GM19238 (cell line): Measurements from ENCODE around the gene INTS7.
"Not testable (repeated sequence)": the region's sequence is repeated elsewhere in the genome, so short reads cannot be mapped to it uniquely, and the experiment has no call there.

ENCODE experiments used
- DNase-seq: peaks from one replicate; pipeline ENCODE4 v3.0.0; 2011; ENCODE audit warnings: low spot score; ENCODE audit not compliant: insufficient read length

The INTS7 gene

GRCh38 chr1:212035835-212036605 lies 663 bp upstream of the INTS7 start:
- DNase-seq: no peak

DNA sequence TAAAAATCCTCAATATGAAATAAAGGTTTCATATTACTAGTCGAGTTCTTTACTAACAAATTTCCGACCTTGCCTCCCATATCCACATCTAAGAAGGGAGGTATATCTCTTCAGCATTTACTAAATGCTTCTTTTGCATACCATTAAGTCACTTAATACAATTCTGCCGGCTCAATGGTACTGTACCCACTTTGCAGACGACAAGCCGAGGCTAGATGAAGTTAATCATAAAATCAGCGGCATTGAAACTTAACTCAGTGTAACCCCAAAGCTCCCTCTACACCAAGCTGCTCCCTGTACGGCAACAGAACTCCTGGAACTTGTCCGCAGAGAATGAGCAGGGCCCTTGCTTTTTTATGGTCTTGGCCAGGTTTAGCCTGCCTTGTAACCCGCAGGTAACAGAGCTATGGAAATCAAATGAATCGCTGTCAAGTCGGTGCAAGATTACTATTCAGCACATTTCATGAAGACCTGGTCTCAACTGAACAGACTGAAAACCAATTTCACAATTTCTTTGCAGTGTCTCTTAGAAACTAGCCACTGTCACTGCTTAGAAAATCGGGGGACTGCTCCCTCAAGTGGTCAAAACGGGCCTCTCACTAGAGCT lies 738 bp downstream of the INTS7 start:
- DNase-seq: no peak

- no peak for DNase-seq
Observed at GRCh38 chr1:212030936-212031528, 4.3 kb downstream of the INTS7 start.

- not testable (repeated sequence) for DNase-seq
Observed at GRCh38 chr1:212027727-212028126, 7.6 kb downstream of the INTS7 start.

- DNase-seq: no peak
Observed at GRCh38 chr1:212024469-212025149, 10.7 kb downstream of the INTS7 start.

GRCh38 chr1:212022908-212023307 lies 12.4 kb downstream of the INTS7 start:
- not testable (repeated sequence) for DNase-seq

DNA sequence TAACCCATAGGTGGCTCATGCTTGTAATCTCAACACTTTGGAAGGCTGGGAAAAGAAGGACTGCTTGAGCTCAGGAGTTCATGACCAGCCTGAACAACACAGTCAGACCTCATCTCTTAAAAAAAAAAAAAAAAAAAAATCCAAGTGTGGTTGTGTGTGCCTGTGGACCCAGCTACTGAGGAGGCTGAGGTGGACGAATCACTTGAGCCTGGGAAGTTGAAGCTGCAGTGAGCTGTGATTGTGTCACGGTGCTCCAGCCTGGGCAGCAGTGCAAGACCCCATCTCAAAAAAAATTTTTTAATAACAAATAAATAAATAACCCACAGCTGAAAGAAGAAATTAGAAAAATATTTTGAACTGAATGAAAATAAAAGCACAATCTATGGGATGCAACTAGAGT lies 13.8 kb downstream of the INTS7 start:
- no peak for DNase-seq

- DNase-seq: no peak
Observed at GRCh38 chr1:212020975-212021374, 14.4 kb downstream of the INTS7 start.

GRCh38 chr1:212013672-212014071 lies 21.7 kb downstream of the INTS7 start:
- DNase-seq: no peak

DNA sequence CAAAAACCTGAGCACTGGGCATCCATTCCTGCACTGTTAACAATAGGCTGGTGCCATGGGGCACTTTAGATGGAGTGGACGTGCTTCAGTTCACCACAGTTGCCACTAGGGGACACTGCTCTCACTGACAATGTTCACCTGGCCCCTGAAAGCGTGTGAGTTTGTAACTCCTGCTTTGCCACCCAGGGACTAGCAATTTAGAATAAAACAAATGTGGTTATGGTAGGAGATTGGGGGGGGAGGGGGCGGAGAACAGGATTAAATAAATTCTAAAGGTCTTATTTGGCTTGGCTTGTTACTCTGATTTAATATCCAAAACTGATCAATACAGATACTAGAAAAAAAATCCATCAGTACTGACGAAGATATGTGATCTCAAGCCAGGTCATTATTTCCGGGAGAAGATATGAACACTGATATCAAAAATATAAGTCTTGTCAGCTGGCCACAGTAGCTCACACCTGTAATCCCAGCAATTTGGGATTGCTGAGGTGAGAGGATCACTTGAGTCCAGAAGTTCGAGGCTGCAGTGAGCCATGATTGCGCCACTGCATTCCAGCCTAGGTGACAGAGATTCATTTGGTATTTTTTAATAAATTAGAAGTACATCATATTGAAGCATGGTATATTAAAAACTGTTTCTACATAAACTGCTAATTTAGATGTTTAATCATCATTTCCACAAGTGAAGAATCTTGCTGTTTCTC lies 23.2 kb downstream of the INTS7 start:
- DNase-seq: peak; percentile 60

GRCh38 chr1:212010004-212010403 lies 25.4 kb downstream of the INTS7 start:
- DNase-seq: no peak

GRCh38 chr1:212009561-212009960 lies 25.8 kb downstream of the INTS7 start:
- DNase-seq: no peak

DNA sequence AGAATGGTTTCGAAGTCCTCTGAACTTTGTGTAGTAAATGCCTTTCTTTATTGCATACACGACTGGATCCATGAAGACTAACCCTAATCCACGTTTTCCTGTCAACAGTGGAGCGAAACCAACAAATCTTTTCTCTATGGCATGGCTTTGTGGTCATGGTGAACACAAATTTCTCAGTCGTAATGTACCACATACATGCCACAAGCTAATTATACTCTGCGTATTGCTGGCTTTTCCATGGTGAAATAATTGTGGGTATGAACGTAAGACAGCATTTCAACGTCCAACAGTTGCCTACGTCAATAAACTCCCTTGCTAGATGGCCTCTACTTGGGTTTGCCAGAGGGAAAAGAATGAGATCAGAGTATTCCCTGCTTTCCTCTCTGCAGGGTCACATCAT lies 27.5 kb downstream of the INTS7 start:
- DNase-seq: no peak

- no peak for DNase-seq
Observed at GRCh38 chr1:212007178-212007577, 28.2 kb downstream of the INTS7 start.

- DNase-seq: no peak
Observed at GRCh38 chr1:212004895-212005608, 30.3 kb downstream of the INTS7 start.

- no peak for DNase-seq
Observed at GRCh38 chr1:212002536-212002935, 32.8 kb downstream of the INTS7 start.

- not testable (repeated sequence) for DNase-seq
Observed at GRCh38 chr1:211997426-211997825, 37.9 kb downstream of the INTS7 start.

DNA sequence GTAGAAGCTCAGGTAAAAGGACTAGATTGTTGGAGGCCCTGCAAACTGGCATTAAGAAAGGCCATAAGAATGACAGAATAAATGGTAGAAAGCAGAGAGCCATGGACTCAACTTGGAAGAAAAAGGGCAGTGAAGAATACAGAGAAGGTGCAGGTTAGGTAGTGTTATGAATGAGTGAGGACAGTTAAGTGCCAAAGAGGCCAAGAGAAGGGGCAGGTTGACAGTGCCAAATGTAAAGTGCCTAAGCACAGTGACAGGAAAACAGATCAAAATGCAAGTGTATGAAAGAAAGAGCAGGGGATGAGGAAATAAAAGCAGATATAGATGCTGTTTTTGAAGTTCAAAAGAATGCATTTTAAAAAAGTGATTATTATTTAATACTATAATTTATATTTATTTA lies 43.7 kb downstream of the INTS7 start:
- DNase-seq: no peak

DNA sequence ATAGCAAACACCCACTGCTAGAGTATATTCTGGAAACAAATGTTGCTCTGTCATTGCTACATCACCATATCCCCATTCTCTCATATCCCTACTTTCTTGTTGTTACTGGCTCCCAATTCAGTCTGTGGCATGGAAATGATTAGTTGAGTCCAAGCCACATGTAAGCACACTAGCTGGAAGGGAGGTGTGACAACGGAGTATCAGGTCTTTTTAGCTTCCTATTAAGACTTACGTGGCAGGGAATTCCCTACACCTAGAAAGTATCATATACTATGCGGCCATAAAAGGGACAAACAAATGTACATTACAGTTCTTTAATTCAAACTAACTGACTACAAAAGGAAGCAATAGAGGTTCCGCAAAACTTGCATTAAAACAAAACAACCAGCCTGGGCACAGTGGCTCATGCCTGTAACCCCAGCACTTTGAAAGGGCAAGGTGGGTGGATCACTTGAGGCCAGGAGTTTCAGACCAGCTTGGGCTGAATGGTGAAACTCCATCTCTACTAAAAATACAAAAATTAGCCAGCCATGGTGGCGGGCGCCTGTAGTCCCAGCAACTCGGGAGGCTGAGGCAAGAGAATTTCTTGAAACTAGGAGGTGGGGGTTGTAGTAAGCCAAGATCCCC lies 48.6 kb downstream of the INTS7 start:
- DNase-seq: no peak

DNA sequence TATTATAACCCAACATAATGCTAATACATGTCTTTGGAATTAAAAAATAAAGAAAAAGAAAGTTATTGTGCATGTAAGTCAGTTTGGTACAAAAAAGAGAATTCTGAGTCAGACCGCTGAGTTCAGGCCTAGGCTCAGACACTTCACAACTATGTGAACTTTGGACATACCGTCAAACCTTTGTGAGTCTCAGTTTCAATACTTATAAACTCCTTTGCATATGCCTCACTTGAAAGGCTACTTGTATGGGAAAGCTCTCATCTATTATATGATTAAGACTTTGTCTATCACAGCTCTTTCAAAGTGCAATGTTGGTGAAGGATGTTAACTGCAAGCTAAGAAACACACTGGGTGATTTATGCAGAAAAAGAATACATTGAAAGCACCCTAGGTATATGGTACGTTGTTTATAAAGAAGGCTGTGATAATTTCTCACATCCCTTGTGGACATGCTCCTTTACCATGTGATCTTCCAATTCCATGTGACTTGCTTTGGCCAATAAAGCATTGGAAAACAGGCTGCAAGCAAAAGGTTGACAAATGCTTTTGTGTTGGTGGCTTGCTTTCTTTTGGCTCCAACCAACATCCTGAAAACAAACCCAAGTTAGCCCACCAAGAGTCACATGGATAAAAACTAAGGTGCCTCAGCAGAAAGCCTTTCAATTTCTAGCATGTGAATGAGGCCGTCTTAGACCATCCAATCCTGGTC lies 49.6 kb downstream of the INTS7 start:
- peak; percentile 12 for DNase-seq
